Ishikawa (cell line): ENCODE measurements around the gene TOX2.

Experiments used
- CEBPB ChIP-seq: IDR thresholded peaks from 2 replicates; pipeline ENCODE4 v1.6.1; 2012
- CREB1 ChIP-seq: IDR thresholded peaks from 2 replicates; pipeline ENCODE4 v1.6.1; 2012; ENCODE audit warnings: low read depth
- EGR1 ChIP-seq: IDR thresholded peaks from 2 replicates; pipeline ENCODE4 v1.6.1; 2012
- EP300 ChIP-seq: IDR thresholded peaks from 2 replicates; pipeline ENCODE4 v1.6.1; 2012; ENCODE audit warnings: borderline replicate concordance
- FOXM1 ChIP-seq: IDR thresholded peaks from 2 replicates; pipeline ENCODE4 v1.6.1; 2012; ENCODE audit warnings: low read depth, borderline replicate concordance
- MAX ChIP-seq: IDR thresholded peaks from 2 replicates; pipeline ENCODE4 v1.6.1; 2012
- NFIC ChIP-seq: IDR thresholded peaks from 2 replicates; pipeline ENCODE4 v1.6.1; 2012
- RAD21 ChIP-seq: IDR thresholded peaks from 2 replicates; pipeline ENCODE4 v1.6.1; 2012; ENCODE audit warnings: low read depth
- REST ChIP-seq: IDR thresholded peaks from 2 replicates; pipeline ENCODE4 v1.6.1; 2012; ENCODE audit warnings: low read depth, mild to moderate bottlenecking
- TAF1 ChIP-seq: IDR thresholded peaks from 2 replicates; pipeline ENCODE4 v1.6.1; 2012; ENCODE audit warnings: low read depth, mild to moderate bottlenecking
- TCF12 ChIP-seq: IDR thresholded peaks from 2 replicates; pipeline ENCODE4 v1.6.1; 2012; ENCODE audit warnings: low read depth
- TEAD4 ChIP-seq: IDR thresholded peaks from 2 replicates; pipeline ENCODE4 v1.6.1; 2012
- USF1 ChIP-seq: IDR thresholded peaks from 2 replicates; pipeline ENCODE4 v1.6.1; 2012
- YY1 ChIP-seq: IDR thresholded peaks from 2 replicates; pipeline ENCODE4 v1.6.1; 2012; ENCODE audit warnings: low read depth
- ZBTB7A ChIP-seq: IDR thresholded peaks from 2 replicates; pipeline ENCODE4 v1.6.1; 2012; ENCODE audit warnings: low read depth

Gene TOX2

GRCh38 chr20:43915211-43916072, 790 bp downstream of the TOX2 start:
- no peak for TF ChIP-seq FOXM1
- no peak for TF ChIP-seq TEAD4
- no peak for TF ChIP-seq NFIC
- no peak for TF ChIP-seq CEBPB
- TF ChIP-seq MAX: no peak

- TF ChIP-seq REST: no peak
- TF ChIP-seq CEBPB: no peak
- no peak for TF ChIP-seq USF1
- no peak for TF ChIP-seq RAD21
- no peak for TF ChIP-seq TEAD4
- no peak for TF ChIP-seq YY1
- TF ChIP-seq ZBTB7A: no peak
- TF ChIP-seq NFIC: no peak
- TF ChIP-seq EP300: no peak
- no peak for TF ChIP-seq CREB1
- TF ChIP-seq TAF1: no peak
- TF ChIP-seq EGR1: no peak
- no peak for TF ChIP-seq TCF12
- no peak for TF ChIP-seq MAX
- no peak for TF ChIP-seq FOXM1
These were observed 1.6 kb downstream of the TOX2 start for GRCh38 chr20:43916073-43916880.

GRCh38 chr20:43916881-43917371, 2.3 kb downstream of the TOX2 start:
- TF ChIP-seq USF1 (no peak), TAF1 (no peak), NFIC (no peak), MAX (no peak), CEBPB (no peak), YY1 (no peak), CREB1 (no peak), ZBTB7A (no peak), TCF12 (no peak), EGR1 (no peak)

- TF ChIP-seq TEAD4: no peak
- TF ChIP-seq NFIC: no peak
- TF ChIP-seq CREB1: no peak
- TF ChIP-seq EP300: no peak
- TF ChIP-seq REST: no peak
- no peak for TF ChIP-seq ZBTB7A
- TF ChIP-seq MAX: no peak
- no peak for TF ChIP-seq TCF12
- no peak for TF ChIP-seq CEBPB
- TF ChIP-seq TAF1: no peak
- no peak for TF ChIP-seq EGR1
- TF ChIP-seq FOXM1: no peak
- TF ChIP-seq USF1: no peak
- no peak for TF ChIP-seq YY1
- TF ChIP-seq RAD21: no peak
These were observed 2.7 kb downstream of the TOX2 start for GRCh38 chr20:43917380-43917779.
